Measurements from ENCODE around the gene CBY3. TPM values are rescaled to one million over a fixed set of nuclear protein-coding genes. Genes with fewer than 3 reads are reported as not detected.

Gene CBY3
- polyA plus RNA-seq (2013): not detected in 2 replicates

DNA sequence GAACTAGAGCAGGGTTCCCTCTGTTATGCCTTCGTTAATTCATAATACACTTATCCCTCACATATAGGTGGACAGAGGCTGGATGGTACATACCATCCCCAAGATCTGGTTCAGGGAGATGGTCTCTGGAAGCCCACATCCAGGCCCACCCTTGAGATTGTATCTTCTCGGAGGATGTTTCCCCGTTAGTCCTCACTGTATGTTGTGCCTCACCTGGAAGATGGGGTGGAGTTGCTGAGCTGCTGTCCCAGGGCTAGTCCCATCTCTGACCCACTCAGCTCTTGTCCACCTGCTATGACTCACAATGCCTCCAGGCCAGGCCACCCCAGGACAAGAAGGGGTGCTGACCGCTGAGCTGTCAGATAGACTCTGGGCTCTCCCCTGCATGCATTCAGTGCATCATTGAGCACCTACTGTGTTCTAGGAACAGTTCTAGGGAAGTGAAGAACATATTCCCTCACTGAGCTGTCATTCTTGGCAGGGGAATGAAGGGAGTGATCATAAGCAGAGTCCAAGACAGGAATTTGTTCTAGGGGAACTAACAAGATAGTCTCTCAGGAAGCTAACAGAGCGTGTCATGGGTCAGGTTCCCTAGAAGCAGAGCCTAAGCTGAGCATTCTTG is at the start of gene CBY3:
TSS of gene CBY3 (minus strand) at position 255 of the 622 bp plus-strand sequence. CDS start at position 139, 116 bp downstream.
- H3K14ac ChIP-seq (ENCODE audit: low read length): no peak within 1 kb of the TSS
- no peak within 1 kb of the TSS for H4K12ac ChIP-seq (ENCODE audit: low read depth, low read length)
- no peak within 1 kb of the TSS for H2BK12ac ChIP-seq (ENCODE audit: low read length)
- H3K4me2 ChIP-seq (ENCODE audit: low read length): no peak within 1 kb of the TSS
- no peak within 1 kb of the TSS for H3K4me3 ChIP-seq (ENCODE audit: low read depth, low read length)
- H4K8ac ChIP-seq (ENCODE audit: low read depth, low read length): no peak within 1 kb of the TSS
- H2BK120ac ChIP-seq (ENCODE audit: insufficient read depth, low read length, poor library complexity): no peak within 1 kb of the TSS
- H3K9ac ChIP-seq (ENCODE audit: low read length): no peak within 1 kb of the TSS
- H4K91ac ChIP-seq (ENCODE audit: low read depth, low read length): no peak within 1 kb of the TSS
- H3K23ac ChIP-seq (ENCODE audit: low read length): no peak within 1 kb of the TSS
- no peaks in the 10 kb centered on the region for H3K27me3 ChIP-seq (ENCODE audit: insufficient read depth, low read length)
- no peaks in the 10 kb centered on the region for H3K9me3 ChIP-seq (ENCODE audit: insufficient read depth, low read depth, low read length)
- H3K79me2 ChIP-seq (ENCODE audit: control insufficient read depth, insufficient read depth, low read length, poor library complexity): peaks cover 8% of the 10 kb centered on the region
- H2BK5ac ChIP-seq (ENCODE audit: low read depth, low read length, poor library complexity): no peak within 1 kb of the TSS
- no peak within 1 kb of the TSS for H3K27ac ChIP-seq (ENCODE audit: low read depth, low read length)
- peaks cover 6 to 14% of the 10 kb centered on the region in 2 experiments for H3K4me1 ChIP-seq (ENCODE audit: control insufficient read depth in 1 of 2, insufficient read depth in 2 of 2, low read length in 2 of 2)
- no peak within 1 kb of the TSS for H3K4ac ChIP-seq (ENCODE audit: low read depth, low read length)
- H3K36me3 ChIP-seq (ENCODE audit: control insufficient read depth in 1 of 2, insufficient read depth in 2 of 2, low read length in 2 of 2): no peaks in the 10 kb centered on the region
- no peak within 1 kb of the TSS for H2AK5ac ChIP-seq (ENCODE audit: low read length)
- DNase-seq: no peak
- peaks cover 7% of the 10 kb centered on the region for H3K79me1 ChIP-seq (ENCODE audit: low read length)
- H3K18ac ChIP-seq (ENCODE audit: low read length): no peak within 1 kb of the TSS
- no peak within 1 kb of the TSS for H2AFZ ChIP-seq (ENCODE audit: insufficient read depth, low read length, poor library complexity)
- WGBS (ENCODE audit: extremely low coverage, insufficient coverage, insufficient read length): no CpG with 5 or more reads among the region's 5 CpGs

DNA sequence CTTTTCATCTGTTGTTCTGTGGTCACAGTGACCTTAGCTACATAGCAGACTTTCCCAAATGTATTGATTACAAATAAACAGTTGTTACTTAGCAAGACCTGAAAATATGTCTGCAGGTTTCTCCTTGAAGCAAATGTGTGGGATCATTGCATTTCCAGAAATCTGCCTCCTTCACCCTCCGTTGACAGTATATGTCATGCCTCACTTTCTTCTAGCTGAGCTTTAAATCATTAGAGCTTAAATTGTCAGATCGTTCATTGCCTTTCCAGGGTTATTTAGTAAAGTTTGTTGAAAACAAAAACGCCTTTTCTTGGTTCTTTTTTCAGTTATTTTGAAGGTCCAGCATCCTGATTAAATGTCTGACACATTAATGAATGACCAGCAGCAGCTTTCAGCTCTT is 49.5 kb upstream of the CBY3 start:
- H3K23ac ChIP-seq (ENCODE audit: low read length): no peak overlapping the region
- DNase-seq: no peak
- no peak overlapping the region for H3K4me2 ChIP-seq (ENCODE audit: low read length)
- H3K79me2 ChIP-seq (ENCODE audit: control insufficient read depth, insufficient read depth, low read length, poor library complexity): peaks cover 15% of the 10 kb centered on the region
- WGBS (ENCODE audit: extremely low coverage, insufficient coverage, insufficient read length): no CpG with 5 or more reads among the region's 3 CpGs
- H3K79me1 ChIP-seq (ENCODE audit: low read length): peaks cover 8% of the 10 kb centered on the region
- H3K27me3 ChIP-seq (ENCODE audit: insufficient read depth, low read length): no peaks in the 10 kb centered on the region
- H3K27ac ChIP-seq (ENCODE audit: low read depth, low read length): no peak overlapping the region
- H3K4ac ChIP-seq (ENCODE audit: low read depth, low read length): no peak overlapping the region
- no peak overlapping the region for H3K9ac ChIP-seq (ENCODE audit: low read length)
- no peak overlapping the region for H2BK12ac ChIP-seq (ENCODE audit: low read length)
- H3K18ac ChIP-seq (ENCODE audit: low read length): no peak overlapping the region
- no peak overlapping the region for H4K8ac ChIP-seq (ENCODE audit: low read depth, low read length)
- H2AFZ ChIP-seq (ENCODE audit: insufficient read depth, low read length, poor library complexity): no peak overlapping the region
- H4K91ac ChIP-seq (ENCODE audit: low read depth, low read length): no peak overlapping the region
- H3K36me3 ChIP-seq (ENCODE audit: control insufficient read depth in 1 of 2, insufficient read depth in 2 of 2, low read length in 2 of 2): peaks cover 19 to 28% of the 10 kb centered on the region in 2 experiments
- no peaks in the 10 kb centered on the region for H3K4me1 ChIP-seq (ENCODE audit: control insufficient read depth in 1 of 2, insufficient read depth in 2 of 2, low read length in 2 of 2)
- H4K12ac ChIP-seq (ENCODE audit: low read depth, low read length): no peak overlapping the region
- no peak overlapping the region for H3K4me3 ChIP-seq (ENCODE audit: low read depth, low read length)
- no peak overlapping the region for H2BK120ac ChIP-seq (ENCODE audit: insufficient read depth, low read length, poor library complexity)
- H3K14ac ChIP-seq (ENCODE audit: low read length): no peak overlapping the region
- H2BK5ac ChIP-seq (ENCODE audit: low read depth, low read length, poor library complexity): no peak overlapping the region
- no peak overlapping the region for H2AK5ac ChIP-seq (ENCODE audit: low read length)
- no peaks in the 10 kb centered on the region for H3K9me3 ChIP-seq (ENCODE audit: insufficient read depth, low read depth, low read length)

DNA sequence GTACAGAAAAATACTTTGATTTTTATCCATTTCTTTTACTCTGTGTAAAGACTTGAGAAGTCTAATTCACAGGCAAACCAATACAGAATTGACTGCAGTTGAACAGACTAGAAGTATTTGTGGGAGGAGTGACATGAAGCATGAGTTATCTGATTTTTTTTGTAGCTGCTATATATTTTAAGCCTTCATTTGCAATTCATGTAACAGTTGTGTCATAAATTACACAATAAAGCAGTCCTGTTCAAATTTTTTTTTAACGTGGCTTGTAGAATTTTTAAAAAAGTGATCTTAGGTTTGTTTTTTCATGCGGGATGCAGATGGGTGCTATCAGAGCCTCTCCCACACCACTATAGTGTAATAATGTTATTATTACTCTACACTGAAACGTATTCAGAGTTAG is 48.9 kb upstream of the CBY3 start:
- no peak overlapping the region for H3K4me3 ChIP-seq (ENCODE audit: low read depth, low read length)
- H3K36me3 ChIP-seq (ENCODE audit: control insufficient read depth in 1 of 2, insufficient read depth in 2 of 2, low read length in 2 of 2): peaks cover 25 to 35% of the 10 kb centered on the region in 2 experiments
- peaks cover 14% of the 10 kb centered on the region for H3K79me2 ChIP-seq (ENCODE audit: control insufficient read depth, insufficient read depth, low read length, poor library complexity)
- H4K91ac ChIP-seq (ENCODE audit: low read depth, low read length): no peak overlapping the region
- no peak overlapping the region for H2AK5ac ChIP-seq (ENCODE audit: low read length)
- H3K9me3 ChIP-seq (ENCODE audit: insufficient read depth, low read depth, low read length): no peaks in the 10 kb centered on the region
- no peak overlapping the region for H4K12ac ChIP-seq (ENCODE audit: low read depth, low read length)
- H3K4ac ChIP-seq (ENCODE audit: low read depth, low read length): no peak overlapping the region
- H3K18ac ChIP-seq (ENCODE audit: low read length): no peak overlapping the region
- H2BK120ac ChIP-seq (ENCODE audit: insufficient read depth, low read length, poor library complexity): no peak overlapping the region
- no peak overlapping the region for H2BK5ac ChIP-seq (ENCODE audit: low read depth, low read length, poor library complexity)
- no CpG with 5 or more reads among the region's 3 CpGs for WGBS (ENCODE audit: extremely low coverage, insufficient coverage, insufficient read length)
- H3K23ac ChIP-seq (ENCODE audit: low read length): no peak overlapping the region
- H2AFZ ChIP-seq (ENCODE audit: insufficient read depth, low read length, poor library complexity): no peak overlapping the region
- no peak overlapping the region for H3K9ac ChIP-seq (ENCODE audit: low read length)
- H3K27me3 ChIP-seq (ENCODE audit: insufficient read depth, low read length): no peaks in the 10 kb centered on the region
- peaks cover 8% of the 10 kb centered on the region for H3K79me1 ChIP-seq (ENCODE audit: low read length)
- no peak for DNase-seq
- no peaks in the 10 kb centered on the region for H3K4me1 ChIP-seq (ENCODE audit: control insufficient read depth in 1 of 2, insufficient read depth in 2 of 2, low read length in 2 of 2)
- no peak overlapping the region for H4K8ac ChIP-seq (ENCODE audit: low read depth, low read length)
- no peak overlapping the region for H3K27ac ChIP-seq (ENCODE audit: low read depth, low read length)
- no peak overlapping the region for H3K4me2 ChIP-seq (ENCODE audit: low read length)
- H3K14ac ChIP-seq (ENCODE audit: low read length): no peak overlapping the region
- H2BK12ac ChIP-seq (ENCODE audit: low read length): no peak overlapping the region

DNA sequence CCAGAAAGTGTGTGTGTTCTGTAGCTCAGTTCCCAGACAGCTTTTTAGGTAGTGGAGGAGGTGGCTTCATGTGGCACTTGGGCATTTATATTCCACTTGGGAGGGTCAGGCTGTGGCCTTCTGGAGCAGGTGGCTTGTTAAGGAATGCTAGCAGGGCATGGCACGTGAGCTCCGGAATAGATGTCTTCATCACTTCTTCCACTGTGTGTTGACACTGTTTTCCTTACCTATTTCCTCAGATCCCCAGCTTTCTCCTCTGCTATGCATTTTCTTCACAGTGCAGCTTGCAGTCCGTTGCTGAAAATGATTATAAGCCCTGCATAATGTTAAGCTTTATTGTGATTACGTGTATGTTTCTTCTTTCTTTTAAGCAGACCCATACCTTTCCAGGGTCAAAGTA is 48.5 kb upstream of the CBY3 start:
- H4K91ac ChIP-seq (ENCODE audit: low read depth, low read length): no peak overlapping the region
- H3K4ac ChIP-seq (ENCODE audit: low read depth, low read length): no peak overlapping the region
- no peak overlapping the region for H3K14ac ChIP-seq (ENCODE audit: low read length)
- no peak overlapping the region for H3K4me3 ChIP-seq (ENCODE audit: low read depth, low read length)
- H3K4me1 ChIP-seq (ENCODE audit: control insufficient read depth in 1 of 2, insufficient read depth in 2 of 2, low read length in 2 of 2): no peaks in the 10 kb centered on the region
- no peak overlapping the region for H2BK12ac ChIP-seq (ENCODE audit: low read length)
- no peak overlapping the region for H4K12ac ChIP-seq (ENCODE audit: low read depth, low read length)
- H2BK5ac ChIP-seq (ENCODE audit: low read depth, low read length, poor library complexity): no peak overlapping the region
- H2BK120ac ChIP-seq (ENCODE audit: insufficient read depth, low read length, poor library complexity): no peak overlapping the region
- no peak for DNase-seq
- H3K79me2 ChIP-seq (ENCODE audit: control insufficient read depth, insufficient read depth, low read length, poor library complexity): peaks cover 10% of the 10 kb centered on the region
- H3K36me3 ChIP-seq (ENCODE audit: control insufficient read depth in 1 of 2, insufficient read depth in 2 of 2, low read length in 2 of 2): peaks cover 24 to 37% of the 10 kb centered on the region in 2 experiments
- H3K9me3 ChIP-seq (ENCODE audit: insufficient read depth, low read depth, low read length): no peaks in the 10 kb centered on the region
- H4K8ac ChIP-seq (ENCODE audit: low read depth, low read length): no peak overlapping the region
- no peak overlapping the region for H3K27ac ChIP-seq (ENCODE audit: low read depth, low read length)
- no peak overlapping the region for H3K9ac ChIP-seq (ENCODE audit: low read length)
- no peak overlapping the region for H3K18ac ChIP-seq (ENCODE audit: low read length)
- WGBS (ENCODE audit: extremely low coverage, insufficient coverage, insufficient read length): no CpG with 5 or more reads among the region's 4 CpGs
- peaks cover 8% of the 10 kb centered on the region for H3K79me1 ChIP-seq (ENCODE audit: low read length)
- no peak overlapping the region for H2AFZ ChIP-seq (ENCODE audit: insufficient read depth, low read length, poor library complexity)
- H3K4me2 ChIP-seq (ENCODE audit: low read length): no peak overlapping the region
- peak overlapping the region; percentile 44 for H3K23ac ChIP-seq (ENCODE audit: low read length)
- H2AK5ac ChIP-seq (ENCODE audit: low read length): no peak overlapping the region
- H3K27me3 ChIP-seq (ENCODE audit: insufficient read depth, low read length): no peaks in the 10 kb centered on the region

Measured in trophoblast cell (in vitro differentiated cells and primary cell).